Occipital lobe (tissue), 2 donors: ENCODE results near the gene SPG21. TPM values are rescaled to one million over a fixed set of nuclear protein-coding genes. Genes with fewer than 3 reads are reported as not detected.

Experiments
- DNase-seq: peaks from one replicate; lab custom pipeline; 2025; lab: John Stamatoyannopoulos, UW
- total RNA-seq: library from RNA; depleted of rRNA; stranded (reverse); fragments of >200 nt; gene quantifications from one replicate; pipeline ENCODE4 v1.2.3, GENCODE V29; 2014

Gene SPG21
- total RNA-seq, 1 donor from 2014 or later, result 49.0 TPM

- DNase-seq, result no peak
Observed at GRCh38 chr15:64942356-64942755, 47.4 kb downstream of the SPG21 start.

DNA sequence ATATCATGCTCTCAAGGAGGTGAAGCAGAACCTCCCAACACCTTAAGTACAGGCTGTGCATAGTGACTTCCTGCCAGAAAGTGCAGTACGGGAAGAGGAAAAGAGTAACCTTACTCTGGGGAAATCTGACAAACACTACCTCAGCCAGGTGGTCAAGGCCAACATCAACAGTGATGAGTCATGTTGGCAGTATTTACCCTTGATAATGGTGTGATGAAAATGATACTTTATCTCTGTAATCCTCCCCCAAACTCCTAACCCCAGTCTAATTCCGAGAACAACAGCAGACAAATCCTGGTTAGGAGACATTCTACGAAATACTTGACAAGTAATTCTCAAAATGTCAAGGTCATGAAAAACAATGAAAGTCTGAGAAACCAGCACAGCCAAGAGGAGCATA is 51.5 kb downstream of the SPG21 start:
- no peak for DNase-seq

GRCh38 chr15:64934023-64934422 is 55.7 kb downstream of the SPG21 start:
- DNase-seq, result no peak

DNA sequence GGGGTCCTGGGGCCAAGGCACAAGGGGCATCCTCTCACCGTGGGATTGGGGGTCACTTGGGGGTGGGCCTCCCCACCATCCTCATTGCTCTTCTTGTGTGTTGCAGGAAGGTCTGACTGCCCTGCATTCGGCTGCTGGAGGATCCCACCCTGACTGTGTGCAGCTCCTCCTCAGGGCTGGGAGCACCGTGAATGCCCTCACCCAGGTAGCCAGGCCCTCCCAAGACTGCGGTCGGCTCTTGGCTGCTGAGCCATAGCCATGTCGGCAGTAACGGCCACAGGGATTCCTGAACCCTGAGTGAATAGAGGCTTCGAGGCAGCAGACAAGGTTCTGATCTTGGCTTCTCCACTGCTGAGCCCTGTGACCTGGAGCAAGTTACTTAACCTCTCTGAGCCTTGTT is 58.3 kb downstream of the SPG21 start:
- DNase-seq, result no peak

DNA sequence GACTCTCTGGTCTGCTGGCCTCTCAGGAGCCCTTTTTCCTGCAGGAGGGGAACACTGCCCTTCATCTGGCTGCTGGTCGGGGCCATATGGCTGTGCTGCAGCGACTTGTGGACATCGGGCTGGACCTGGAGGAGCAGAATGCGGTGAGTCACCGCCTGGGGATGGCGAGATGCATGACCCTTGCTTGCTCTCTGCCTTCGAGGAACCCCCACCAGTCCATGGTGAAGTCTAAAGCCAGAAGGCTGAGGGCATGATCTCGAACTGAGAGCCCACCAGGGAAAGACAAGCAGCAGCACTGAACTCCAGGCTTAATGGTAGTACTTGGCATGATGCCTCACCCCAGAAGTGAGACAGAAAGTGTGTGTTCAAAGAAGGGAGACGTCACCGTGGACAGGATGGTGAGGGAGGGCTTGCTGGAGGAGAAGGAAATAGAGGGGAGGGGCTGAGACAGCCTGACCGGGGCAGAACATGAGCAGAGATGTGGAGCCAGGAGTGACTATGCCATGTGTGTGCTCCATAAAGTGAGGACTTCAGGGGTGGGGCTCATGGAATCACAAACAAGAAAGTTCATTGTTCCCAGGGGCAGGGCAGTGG is 58.8 kb downstream of the SPG21 start:
- no peak for DNase-seq

- DNase-seq, result no peak
Observed at GRCh38 chr15:64930019-64930652, 59.6 kb downstream of the SPG21 start.

- DNase-seq, result no peak
Observed at GRCh38 chr15:64928626-64929220, 61.0 kb downstream of the SPG21 start.

DNA sequence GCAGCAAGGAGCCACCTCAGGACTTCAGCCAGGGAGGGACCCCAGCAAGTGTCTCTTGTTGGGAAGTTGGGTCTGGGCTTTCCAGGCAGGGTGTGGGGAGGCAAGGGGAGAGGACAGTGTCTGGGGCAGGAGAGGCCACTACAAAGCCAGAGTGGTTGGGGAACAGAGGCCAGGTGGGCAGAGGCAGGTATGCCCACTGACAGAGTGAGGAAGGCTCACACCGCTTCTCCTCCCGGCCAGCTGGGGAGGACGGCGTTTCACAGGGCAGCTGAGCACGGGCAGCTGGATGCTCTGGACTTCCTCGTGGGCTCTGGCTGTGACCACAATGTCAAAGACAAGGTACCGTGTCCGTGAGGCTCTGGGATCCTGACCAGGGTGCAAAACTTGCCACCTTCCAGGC is 63.1 kb downstream of the SPG21 start:
- no peak for DNase-seq

DNA sequence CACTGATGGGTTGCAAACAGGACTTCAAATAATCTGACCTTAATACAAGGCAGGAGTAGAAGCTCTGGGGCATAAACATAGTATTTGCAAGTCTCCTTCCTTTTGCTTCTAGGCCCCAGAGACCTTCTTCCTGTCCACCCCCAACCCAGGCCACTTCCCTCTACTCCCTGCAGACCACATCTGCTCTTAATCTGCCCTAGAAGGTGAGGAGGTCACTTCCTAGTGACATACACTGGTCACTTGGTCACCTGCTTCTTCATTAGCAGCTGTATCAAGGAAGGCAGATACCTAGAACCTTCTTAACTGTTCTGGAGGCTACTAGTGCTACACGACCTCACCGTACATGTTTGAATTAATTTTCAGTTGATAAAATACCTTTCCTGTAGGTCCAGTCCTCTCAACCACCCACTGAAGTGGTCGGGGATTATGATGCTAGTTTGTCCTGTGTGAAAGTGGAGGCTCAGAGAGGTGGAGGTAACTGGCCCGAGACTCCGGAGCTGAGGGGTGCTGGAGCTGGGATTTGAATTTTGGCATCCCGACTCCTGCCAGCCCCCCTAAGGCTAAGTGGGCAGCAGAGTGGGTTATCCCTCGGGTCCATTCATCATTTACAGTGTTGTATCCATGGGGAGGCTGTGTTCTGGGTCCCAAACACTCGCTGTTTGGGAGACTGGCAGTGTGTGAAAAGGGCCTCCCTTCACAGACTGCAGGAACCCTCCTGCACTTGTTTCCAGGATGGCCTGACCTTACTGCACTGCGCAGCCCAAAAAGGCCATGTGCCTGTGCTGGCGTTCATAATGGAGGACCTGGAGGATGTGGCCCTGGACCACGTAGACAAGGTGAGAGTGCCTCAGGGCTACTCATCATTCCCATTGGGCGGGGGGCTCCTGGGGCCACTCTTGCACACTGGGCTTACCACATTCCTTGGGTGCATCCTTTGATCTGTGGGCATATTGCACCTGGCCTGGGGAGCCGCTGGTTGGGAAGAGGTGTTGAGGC is 64.1 kb downstream of the SPG21 start:
- DNase-seq, result no peak

DNA sequence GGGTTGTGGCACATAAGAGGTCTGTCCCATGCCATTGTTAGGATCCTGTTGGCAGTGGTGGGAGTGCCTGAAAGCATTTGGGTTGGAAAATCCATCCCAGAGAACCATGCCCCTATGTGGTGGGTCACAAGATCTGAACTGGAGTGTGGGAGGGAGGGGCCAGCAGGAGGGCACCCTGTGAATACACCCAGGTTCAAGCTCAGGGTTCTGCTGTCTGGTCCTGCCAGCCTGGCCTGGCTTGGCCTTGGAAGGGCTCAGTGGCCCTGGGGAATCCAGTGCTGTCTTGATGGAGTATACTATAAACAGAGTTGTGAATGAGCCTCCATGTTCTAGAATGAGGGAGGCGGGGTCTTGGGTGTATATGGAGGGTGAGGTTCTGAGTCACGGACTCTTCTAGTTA is 66.2 kb downstream of the SPG21 start:
- no peak for DNase-seq

DNA sequence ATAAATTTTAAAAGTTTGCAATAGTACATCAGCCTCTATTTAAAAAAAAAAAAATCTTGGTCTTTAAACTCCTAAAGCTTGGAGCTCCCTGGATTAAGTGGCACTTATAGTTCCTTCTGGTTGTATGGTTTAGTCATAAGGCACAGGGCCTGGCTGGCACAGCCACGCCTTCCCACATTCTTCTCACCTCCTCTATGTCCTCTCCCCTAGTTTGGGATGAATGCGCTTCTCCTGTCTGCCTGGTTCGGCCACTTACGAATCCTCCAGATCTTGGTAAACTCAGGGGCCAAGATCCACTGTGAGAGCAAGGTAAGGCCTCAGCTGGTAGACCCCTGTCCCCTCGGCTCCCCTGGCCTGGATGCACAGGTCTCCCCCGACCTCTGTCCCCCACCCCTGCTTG is 68.0 kb downstream of the SPG21 start:
- DNase-seq, result no peak

DNA sequence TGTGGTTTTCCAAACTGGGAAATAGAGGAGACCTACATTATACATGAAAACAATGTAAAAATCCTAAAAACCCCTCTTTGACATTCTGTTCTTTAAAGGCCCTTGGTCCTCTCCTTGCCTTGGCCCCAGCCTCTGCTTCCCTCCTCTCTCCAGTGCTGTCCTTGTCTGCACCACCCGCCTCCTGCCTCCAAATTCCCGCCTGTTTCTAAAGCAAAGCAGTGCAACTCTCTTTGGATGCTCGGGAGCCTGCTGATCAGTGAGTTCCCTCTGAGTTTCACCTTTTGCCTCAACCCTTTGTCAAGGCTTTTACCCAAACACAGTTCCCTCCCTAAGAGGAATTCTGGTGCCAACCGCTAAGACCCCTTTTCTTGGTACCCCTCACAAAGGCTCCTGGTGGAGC is 70.0 kb downstream of the SPG21 start:
- no peak for DNase-seq

GRCh38 chr15:64917211-64917610 is 72.5 kb downstream of the SPG21 start:
- DNase-seq, result no peak

DNA sequence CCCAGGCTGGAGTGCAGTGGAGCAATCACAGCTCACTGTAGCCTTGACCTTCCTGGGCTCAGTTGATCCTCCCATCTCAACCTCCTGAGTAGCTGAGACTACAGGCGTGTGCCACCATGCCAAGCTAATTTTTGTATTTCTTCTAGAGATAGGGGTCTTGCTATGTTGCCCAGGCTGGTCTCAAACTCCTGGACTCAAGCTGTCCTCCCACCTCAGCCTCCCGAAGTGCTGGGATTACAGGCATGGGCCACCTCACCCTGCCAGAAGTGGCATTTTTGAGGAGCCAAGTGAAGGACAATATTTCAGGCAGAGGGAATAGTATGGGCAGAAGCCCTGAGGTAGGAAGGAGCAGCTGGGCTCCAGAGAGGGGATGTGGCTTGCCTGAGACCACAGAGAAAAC is 73.3 kb downstream of the SPG21 start:
- no peak for DNase-seq

DNA sequence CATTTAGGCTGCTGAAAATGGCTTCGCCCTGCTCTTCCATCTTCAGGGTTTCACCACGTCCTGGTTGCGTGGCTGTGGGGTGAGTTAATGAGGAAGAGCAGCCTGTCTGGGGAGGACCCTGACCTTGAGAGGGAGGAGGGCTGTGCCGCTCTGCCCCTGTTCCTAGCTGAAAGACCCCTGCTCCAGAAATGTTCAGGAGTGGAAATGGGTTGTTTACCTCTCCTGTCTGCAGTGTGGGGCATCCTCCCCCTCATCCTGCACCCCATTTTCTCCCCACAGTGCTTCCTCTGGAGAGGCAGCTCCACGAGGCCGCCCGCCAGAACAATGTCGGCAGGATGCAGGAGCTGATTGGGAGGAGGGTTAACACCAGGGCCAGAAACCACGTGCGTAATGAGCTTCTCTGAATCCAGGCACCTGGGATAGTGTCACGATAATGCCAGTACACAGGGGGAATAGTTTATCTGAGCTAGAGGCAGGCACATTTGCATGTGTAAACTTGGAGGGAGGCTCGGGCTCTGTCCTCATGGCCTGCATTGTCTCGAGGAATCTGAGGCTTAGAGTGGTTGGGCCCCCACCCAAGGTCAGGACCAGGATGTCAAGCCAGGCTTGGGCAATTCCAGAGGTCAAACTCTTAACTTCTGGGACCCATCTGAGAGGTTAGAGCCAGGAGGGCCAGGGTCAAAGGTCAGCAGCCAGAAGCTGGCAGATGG is 74.0 kb downstream of the SPG21 start:
- DNase-seq, result no peak

Other genes with a start within 250 kb of the SPG21 start
- not detected for gene RBPMS2, start 214.3 kb downstream of the SPG21 start, total RNA-seq
- gene PIF1, start 164.3 kb downstream of the SPG21 start, total RNA-seq, result 0.47 TPM
- gene PLEKHO2, start 148.0 kb downstream of the SPG21 start, total RNA-seq, result 6.7 TPM
- gene ANKDD1A, start 78.0 kb downstream of the SPG21 start, total RNA-seq, result 15.6 TPM
- 16.1 TPM for gene MTFMT, start 39.7 kb upstream of the SPG21 start, total RNA-seq
- not detected for gene SLC51B, start 55.5 kb upstream of the SPG21 start, total RNA-seq
- gene RASL12, start 78.1 kb upstream of the SPG21 start, total RNA-seq, result 1.4 TPM
- gene KBTBD13, start 86.8 kb upstream of the SPG21 start, total RNA-seq, result not detected
- gene UBAP1L, start 125.3 kb upstream of the SPG21 start, total RNA-seq, result 2.7 TPM
- gene PDCD7, start 143.9 kb upstream of the SPG21 start, total RNA-seq, result 19.7 TPM
- 71.0 TPM for gene CLPX, start 195.4 kb upstream of the SPG21 start, total RNA-seq
- gene CILP, start 221.6 kb upstream of the SPG21 start, total RNA-seq, result 0.31 TPM